IMR-90 (cell line): ENCODE measurements around the gene ARPC2. TPM values are rescaled to one million over a fixed set of nuclear protein-coding genes. Genes with fewer than 3 reads are reported as not detected.

Experiments used
- ATAC-seq: fragments of 200-7000 bp; cut with Tn5 transposase; 2 replicates; pipeline ENCODE4 v1.9.1; 2020; ENCODE audit warnings: low read depth, mild to moderate bottlenecking, moderate library complexity
- BruUV-seq: library from RNA; stranded (reverse); fragments of 400-500 nt; replicated peaks from 2 replicates; lab custom pipeline; 2021; lab: Mats Ljungman, UMichigan
- CTCF ChIA-PET: fragments of 300-600 bp; formaldehyde crosslinking; extraction: SDS; loops from one replicate; lab custom pipeline; 2021; ENCODE audit warnings: antibody characterized with exemption; lab: Yijun Ruan, JAX
- POLR2A ChIA-PET: fragments of 300-600 bp; sonication (Branson Sonifier 250); formaldehyde crosslinking; loops from one replicate; lab custom pipeline; 2022; ENCODE audit warnings: antibody characterized with exemption; ENCODE audit not compliant: unreplicated experiment; lab: Charles Lee
- DNase-seq: peaks from one replicate; pipeline ENCODE4 v3.0.0; 2013
- H2AFZ ChIP-seq: replicated peaks from 2 replicates; pipeline ENCODE3; 2013; ENCODE audit warnings: low read length, mild to moderate bottlenecking; ENCODE audit not compliant: poor library complexity
- H2AK5ac ChIP-seq: 2 replicates; pipeline ENCODE4 v1.6.1; 2013; ENCODE audit warnings: low read depth, low read length, inconsistent platforms
- H2AK9ac ChIP-seq: replicated peaks from 2 replicates; pipeline ENCODE3; 2013; ENCODE audit warnings: mild to moderate bottlenecking, low read depth, low read length, moderate library complexity; ENCODE audit not compliant: poor library complexity
- H2BK120ac ChIP-seq: 2 replicates; pipeline ENCODE4 v1.6.1; 2013; ENCODE audit warnings: low read depth, low read length, inconsistent platforms
- H2BK15ac ChIP-seq: 3 replicates; pipeline ENCODE4 v1.6.1; 2013; ENCODE audit warnings: low read depth, low read length, inconsistent platforms
- H2BK20ac ChIP-seq: 2 replicates; pipeline ENCODE4 v1.6.1; 2013; ENCODE audit warnings: low read depth, mild to moderate bottlenecking, inconsistent platforms, low read length, moderate library complexity
- H2BK5ac ChIP-seq: 2 replicates; pipeline ENCODE4 v1.6.1; 2013; ENCODE audit warnings: mild to moderate bottlenecking, low read depth, low read length, inconsistent platforms; ENCODE audit not compliant: poor library complexity, severe bottlenecking
- H3K14ac ChIP-seq: replicated peaks from 2 replicates; pipeline ENCODE4 v1.6.1; 2013; ENCODE audit warnings: low read depth, low read length, inconsistent platforms
- H3K18ac ChIP-seq: 2 replicates; pipeline ENCODE4 v1.6.1; 2013; ENCODE audit warnings: low read depth, low read length, control low read depth
- H3K23ac ChIP-seq: 2 replicates; pipeline ENCODE4 v1.6.1; 2013; ENCODE audit warnings: low read depth, low read length, inconsistent platforms
- H3K27ac ChIP-seq: 2 replicates; pipeline ENCODE4 v1.5.1; 2013; ENCODE audit warnings: mild to moderate bottlenecking, control low read depth, low read length; ENCODE audit not compliant: insufficient read depth
- H3K27me3 ChIP-seq: 2 replicates; pipeline ENCODE4 v1.6.1; 2013; ENCODE audit warnings: low read length; ENCODE audit not compliant: control insufficient read depth, insufficient read depth
- H3K36me3 ChIP-seq: 2 replicates; pipeline ENCODE4 v1.6.1; 2013; ENCODE audit warnings: low read length, mixed read lengths; ENCODE audit not compliant: control insufficient read depth, insufficient read depth
- H3K4ac ChIP-seq: 2 replicates; pipeline ENCODE4 v1.6.1; 2013; ENCODE audit warnings: low read depth, low read length, inconsistent platforms
- H3K4me1 ChIP-seq: 2 replicates; pipeline ENCODE4 v1.6.1; 2013; ENCODE audit warnings: low read length, mixed read lengths; ENCODE audit not compliant: control insufficient read depth, insufficient read depth
- H3K4me2 ChIP-seq: 2 replicates; pipeline ENCODE4 v1.6.1; 2013; ENCODE audit warnings: low read depth, mild to moderate bottlenecking, control low read depth, low read length, moderate library complexity
- H3K4me3 ChIP-seq: 2 replicates; pipeline ENCODE4 v1.5.1; 2013; ENCODE audit warnings: low read depth, mild to moderate bottlenecking, control low read depth, low read length, moderate library complexity; ENCODE audit not compliant: insufficient read depth
- H3K56ac ChIP-seq: 2 replicates; pipeline ENCODE4 v1.6.1; 2013; ENCODE audit warnings: low read length, inconsistent platforms; ENCODE audit not compliant: insufficient read depth; ENCODE audit errors: extremely low read depth
- H3K79me1 ChIP-seq, 2 experiments: 2 replicates each; pipeline ENCODE4 v1.6.1; 2013; ENCODE audit warnings: low read length in 2 of 2, inconsistent platforms in 1 of 2, low read depth in 1 of 2
- H3K9ac ChIP-seq: 2 replicates; pipeline ENCODE4 v1.6.1; 2013; ENCODE audit warnings: low read depth, low read length, control low read depth
- H3K9me1 ChIP-seq: 2 replicates; pipeline ENCODE4 v1.6.1; 2013; ENCODE audit warnings: low read length, inconsistent platforms; ENCODE audit not compliant: insufficient read depth
- H3K9me3 ChIP-seq: 2 replicates; pipeline ENCODE4 v1.6.1; 2013; ENCODE audit warnings: low read length; ENCODE audit not compliant: control insufficient read depth, insufficient read depth
- H4K20me1 ChIP-seq: 2 replicates; pipeline ENCODE4 v1.6.1; 2013; ENCODE audit warnings: low read length, inconsistent platforms; ENCODE audit not compliant: insufficient read depth
- H4K5ac ChIP-seq: 2 replicates; pipeline ENCODE4 v1.6.1; 2013; ENCODE audit warnings: mild to moderate bottlenecking, low read depth, low read length, control low read depth
- H4K8ac ChIP-seq, 2 experiments: 2 replicates each; pipeline ENCODE4 v1.6.1; 2013; ENCODE audit warnings: low read depth in 2 of 2, low read length in 2 of 2, control low read depth in 1 of 2, inconsistent platforms in 1 of 2
- H4K91ac ChIP-seq: 2 replicates; pipeline ENCODE4 v1.6.1; 2013; ENCODE audit warnings: low read depth, low read length, inconsistent platforms; ENCODE audit not compliant: insufficient read depth
- BHLHE40 ChIP-seq: fragments of 150-350 bp; IDR thresholded peaks from 2 replicates; pipeline ENCODE4 v1.6.1; 2016; ENCODE audit warnings: mild to moderate bottlenecking, low read depth, low read length
- CEBPB ChIP-seq: IDR thresholded peaks from 2 replicates; pipeline ENCODE4 v1.6.1; 2012; ENCODE audit warnings: low read depth, low read length, improper control_type of control experiment
- CHD1 ChIP-seq: IDR thresholded peaks from 2 replicates; pipeline ENCODE4 v1.6.1; 2012; ENCODE audit warnings: low read depth, low read length, improper control_type of control experiment
- MAFK ChIP-seq: IDR thresholded peaks from 2 replicates; pipeline ENCODE4 v1.6.1; 2012; ENCODE audit warnings: low read depth, low read length, improper control_type of control experiment
- MAZ ChIP-seq: IDR thresholded peaks from 2 replicates; pipeline ENCODE4 v1.6.1; 2012; ENCODE audit warnings: low read depth, mild to moderate bottlenecking, low read length, improper control_type of control experiment, moderate library complexity, borderline replicate concordance
- NFE2L2 ChIP-seq: fragments of 150-350 bp; IDR thresholded peaks from 2 replicates; pipeline ENCODE4 v1.6.1; 2016; ENCODE audit warnings: low read depth, mild to moderate bottlenecking, low read length
- POLR2A ChIP-seq: IDR thresholded peaks from 2 replicates; pipeline ENCODE4 v1.6.1; 2012; ENCODE audit warnings: mild to moderate bottlenecking, low read depth, low read length
- RCOR1 ChIP-seq: IDR thresholded peaks from 2 replicates; pipeline ENCODE4 v1.6.1; 2012; ENCODE audit warnings: mild to moderate bottlenecking, low read length, improper control_type of control experiment; ENCODE audit not compliant: insufficient replicate concordance
- SMC3 ChIP-seq: fragments of 150-350 bp; IDR thresholded peaks from 2 replicates; pipeline ENCODE4 v1.6.1; 2016; ENCODE audit warnings: low read depth, mild to moderate bottlenecking, antibody characterized with exemption, low read length, moderate library complexity
- WGBS, 2 experiments: methylation state at CpG; one replicate each; pipeline versions ENCODE4 v1.1.5 to v1.1.7; 2013; ENCODE audit warnings: missing lambda C conversion rate in 2 of 2; ENCODE audit not compliant: insufficient read length in 1 of 2; ENCODE audit errors: extremely low coverage in 2 of 2; 5-methylcytosine and 5-hydroxymethylcytosine counted together
- dilution Hi-C: fragments of 300-500 bp; cut with HindIII; formaldehyde crosslinking; loops from one replicate; pipeline ENCODE4 v1.14.3; 2018; ENCODE audit warnings: low sequenced_read_pairs; ENCODE audit not compliant: unreplicated experiment
- in situ Hi-C: fragments of 300-500 bp; cut with MboI; formaldehyde crosslinking; loops from 3 replicates; pipeline ENCODE4 v1.14.3; 2019; ENCODE audit warnings: low sequenced_read_pairs, inconsistent platforms, mixed read lengths
- intact Hi-C: fragments of 100-400 bp; cut with micrococcal nuclease; formaldehyde crosslinking; loops from 2 replicates; pipeline ENCODE4 v1.10.0; 2022
- polyA plus RNA-seq, 3 experiments: library from polyadenylated mRNA; depleted of rRNA; stranded (reverse); fragments of >200 nt; gene quantifications; 2 replicates each; pipeline ENCODE4 v1.2.3, GENCODE V29; 2012; ENCODE audit warnings: low replicate concordance in 1 of 3
- total RNA-seq: library from RNA; depleted of rRNA; stranded (reverse); fragments of >200 nt; gene quantifications from 2 replicates; pipeline ENCODE4 v1.2.3, GENCODE V29; 2012
- TF ChIP-seq, protein P1 (sequence below): fragments of 150-350 bp; IDR thresholded peaks from 2 replicates; pipeline ENCODE4 v1.6.1; 2016; ENCODE audit warnings: low read depth, mild to moderate bottlenecking, low read length, moderate library complexity, borderline replicate concordance

ARPC2 gene
- total and polyA plus RNA-seq, 2 of the 4 experiments (the other 2 are of a cell fraction), result 561 to 635 TPM

DNA sequence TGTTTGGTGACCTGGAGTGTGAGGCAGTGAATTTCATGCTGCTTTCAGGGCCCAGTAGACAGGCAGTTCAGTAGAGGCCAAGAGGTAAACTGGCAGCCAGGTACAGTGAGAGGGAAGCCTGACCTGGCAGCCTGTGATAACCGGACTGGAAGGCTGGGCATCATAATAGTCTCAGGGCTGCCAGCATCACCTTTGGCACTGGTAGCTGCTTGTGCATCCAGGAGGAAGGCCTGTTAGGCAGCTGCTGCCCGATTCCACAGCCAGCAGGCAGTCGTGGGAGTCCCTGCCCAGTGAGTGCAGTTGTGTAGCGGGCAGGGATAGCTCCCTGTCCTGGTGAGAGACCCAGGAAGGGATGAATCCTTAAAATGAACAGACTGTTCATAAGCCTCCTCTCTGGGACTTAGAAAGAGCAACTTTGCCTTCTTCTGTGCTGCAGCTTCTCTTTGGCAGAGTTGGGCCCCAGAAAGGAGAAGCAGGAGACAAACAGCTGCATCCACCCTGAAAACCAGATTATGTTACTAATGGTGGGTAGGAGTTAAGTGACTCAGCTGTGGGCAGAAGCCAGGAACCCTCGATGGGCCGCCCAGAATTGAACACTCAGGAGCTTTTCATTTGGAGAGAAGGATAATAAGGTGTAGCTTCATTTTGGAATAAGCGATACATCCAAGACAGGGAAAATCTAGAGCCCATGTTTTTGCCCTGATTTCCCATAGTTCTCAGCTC, 35.7 kb downstream of the ARPC2 start (continued):
- no peak for TF ChIP-seq RCOR1

DNA sequence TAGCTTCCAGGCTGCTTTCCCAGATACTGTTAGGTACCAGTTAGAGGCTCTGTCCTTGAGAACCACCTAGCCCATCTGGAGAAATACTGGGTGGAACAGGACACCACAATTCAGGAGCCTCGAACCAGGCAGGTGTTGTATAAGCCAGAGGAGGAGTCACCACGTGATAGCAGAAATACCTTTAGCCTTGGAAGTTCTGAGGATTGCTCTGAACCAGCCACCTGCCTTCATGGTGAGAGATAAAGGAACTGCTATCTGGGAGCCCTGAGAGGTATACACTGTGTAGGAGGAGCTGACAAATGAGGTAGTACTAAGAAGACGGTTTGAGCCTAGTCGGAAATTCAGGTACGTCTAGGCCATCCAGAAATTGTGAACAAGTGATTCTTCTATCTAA, 36.2 kb downstream of the ARPC2 start:
- Histone ChIP-seq H2AFZ (no peak overlapping the region), H3K79me1 (peaks cover 37 to 52% of the 10 kb centered on the region in 2 experiments), H3K56ac (no peak overlapping the region), H2BK5ac (no peak overlapping the region), H3K23ac (no peak overlapping the region), H3K14ac (no peak overlapping the region), H3K4ac (no peak overlapping the region), H4K5ac (no peak overlapping the region), H3K4me2 (no peak overlapping the region), H2AK9ac (no peak overlapping the region), H4K20me1 (peaks cover 35% of the 10 kb centered on the region), H3K27me3 (no peaks in the 10 kb centered on the region), H3K4me1 (peaks cover 5% of the 10 kb centered on the region; the same call in 1 of the 2 replicates), H3K9me1 (peaks cover 5% of the 10 kb centered on the region; the same call in 1 of the 2 replicates), H3K27ac (no peak overlapping the region), H2BK15ac (no peak overlapping the region), H2BK20ac (no peak overlapping the region), H3K18ac (no peak overlapping the region), H2AK5ac (no peak overlapping the region), H3K9ac (no peak overlapping the region), H2BK120ac (no peak overlapping the region), H3K4me3 (no peak overlapping the region), H4K8ac (no peak overlapping the region), H3K36me3 (peaks cover 67% of the 10 kb centered on the region), H4K91ac (no peak overlapping the region), H3K9me3 (no peaks in the 10 kb centered on the region)
- DNase-seq (no peak), ATAC-seq (no peak)
- CTCF ChIA-PET, result no interaction called here
- TF ChIP-seq BHLHE40 (no peak), RCOR1 (no peak), MAZ (no peak), SMC3 (no peak), CEBPB (no peak), CHD1 (no peak), MAFK (no peak), NFE2L2 (no peak), POLR2A (no peak)
- TF ChIP-seq, protein P1, sequence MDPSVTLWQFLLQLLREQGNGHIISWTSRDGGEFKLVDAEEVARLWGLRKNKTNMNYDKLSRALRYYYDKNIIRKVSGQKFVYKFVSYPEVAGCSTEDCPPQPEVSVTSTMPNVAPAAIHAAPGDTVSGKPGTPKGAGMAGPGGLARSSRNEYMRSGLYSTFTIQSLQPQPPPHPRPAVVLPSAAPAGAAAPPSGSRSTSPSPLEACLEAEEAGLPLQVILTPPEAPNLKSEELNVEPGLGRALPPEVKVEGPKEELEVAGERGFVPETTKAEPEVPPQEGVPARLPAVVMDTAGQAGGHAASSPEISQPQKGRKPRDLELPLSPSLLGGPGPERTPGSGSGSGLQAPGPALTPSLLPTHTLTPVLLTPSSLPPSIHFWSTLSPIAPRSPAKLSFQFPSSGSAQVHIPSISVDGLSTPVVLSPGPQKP, result no peak
- POLR2A ChIA-PET, result interaction anchor here (0.6 kb wide), 1 partner anchor 849 kb away, joined by 14 read pairs; no protein-coding TSS in a partner anchor
- dilution Hi-C loops (no loop called here), in situ Hi-C loops (no loop called here), intact Hi-C loops (no loop called here)
- no TSS peak for BruUV-seq
- WGBS, 2 experiments, result 100% methylated on average over 3 of the region's 5 CpGs; no CpG with 5 or more reads in 1 of the 2 experiments
